OCI-LY1 (cell line): ENCODE measurements around the gene SYNE1.

ENCODE experiments used
- EZH2 ChIP-seq: fragments of 200-600 bp; sonication (generic), shearing (Covaris generic); IDR thresholded peaks from 2 replicates; pipeline ENCODE4 v1.8.0; 2017; ENCODE audit warnings: borderline replicate concordance, mixed run types, mild to moderate bottlenecking, antibody characterized with exemption, low read length, moderate library complexity, mixed read lengths
- TF ChIP-seq, protein P1 (sequence below): fragments of 200-600 bp; sonication (generic), shearing (Covaris generic); IDR thresholded peaks from 2 replicates; pipeline ENCODE4 v1.5.1; 2017; ENCODE audit warnings: mild to moderate bottlenecking, antibody characterized with exemption, low read length, moderate library complexity, mixed read lengths

- no peak for TF ChIP-seq EZH2
- TF ChIP-seq, protein P1, sequence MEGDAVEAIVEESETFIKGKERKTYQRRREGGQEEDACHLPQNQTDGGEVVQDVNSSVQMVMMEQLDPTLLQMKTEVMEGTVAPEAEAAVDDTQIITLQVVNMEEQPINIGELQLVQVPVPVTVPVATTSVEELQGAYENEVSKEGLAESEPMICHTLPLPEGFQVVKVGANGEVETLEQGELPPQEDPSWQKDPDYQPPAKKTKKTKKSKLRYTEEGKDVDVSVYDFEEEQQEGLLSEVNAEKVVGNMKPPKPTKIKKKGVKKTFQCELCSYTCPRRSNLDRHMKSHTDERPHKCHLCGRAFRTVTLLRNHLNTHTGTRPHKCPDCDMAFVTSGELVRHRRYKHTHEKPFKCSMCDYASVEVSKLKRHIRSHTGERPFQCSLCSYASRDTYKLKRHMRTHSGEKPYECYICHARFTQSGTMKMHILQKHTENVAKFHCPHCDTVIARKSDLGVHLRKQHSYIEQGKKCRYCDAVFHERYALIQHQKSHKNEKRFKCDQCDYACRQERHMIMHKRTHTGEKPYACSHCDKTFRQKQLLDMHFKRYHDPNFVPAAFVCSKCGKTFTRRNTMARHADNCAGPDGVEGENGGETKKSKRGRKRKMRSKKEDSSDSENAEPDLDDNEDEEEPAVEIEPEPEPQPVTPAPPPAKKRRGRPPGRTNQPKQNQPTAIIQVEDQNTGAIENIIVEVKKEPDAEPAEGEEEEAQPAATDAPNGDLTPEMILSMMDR: no peak
Measured at GRCh38 chr6:152127432-152128165, 509.6 kb downstream of the SYNE1 start.
